Stimulated activated memory B cell treated with anti-CD40 and anti-IgM and Interleukin-4, amounts not matched to agents 10 μg/mL and 1 μg/mL and 100 μg/mL, for 72 hours (primary cell): ENCODE measurements around the gene MANBA.
"Not testable (repeated sequence)": the region's sequence is repeated elsewhere in the genome, so short reads cannot be mapped to it uniquely, and the experiment has no call there.

Experiments
- ATAC-seq: fragments of 150-1000 bp; cut with Tn5 transposase; 2 replicates; pipeline ENCODE4 v1.10.0; 2021
- H3K27ac Mint-ChIP-seq: one replicate; pipeline ENCODE4 v1.8.0; 2022; ENCODE audit warnings: mild to moderate bottlenecking, mixed read lengths
- H3K27me3 Mint-ChIP-seq: one replicate; pipeline ENCODE4 v1.8.0; 2022; ENCODE audit warnings: mixed read lengths
- H3K36me3 Mint-ChIP-seq: one replicate; pipeline ENCODE4 v1.8.0; 2022; ENCODE audit warnings: mixed read lengths
- H3K4me1 Mint-ChIP-seq: one replicate; pipeline ENCODE4 v1.8.0; 2022; ENCODE audit warnings: mixed read lengths
- H3K4me3 Mint-ChIP-seq: one replicate; pipeline ENCODE4 v1.8.0; 2022; ENCODE audit warnings: mild to moderate bottlenecking, moderate library complexity, mixed read lengths
- H3K9me3 Mint-ChIP-seq: one replicate; pipeline ENCODE4 v1.8.0; 2022; ENCODE audit warnings: mixed read lengths

MANBA gene

GRCh38 chr4:102738802-102739201 is 22.0 kb downstream of the MANBA start:
- not testable (repeated sequence) for H3K27me3 Mint-ChIP-seq, H3K4me3 Mint-ChIP-seq, ATAC-seq
- H3K36me3 Mint-ChIP-seq, result peaks cover 76% of the 10 kb centered on the region
- peaks cover 81% of the 10 kb centered on the region for H3K4me1 Mint-ChIP-seq
- H3K27ac Mint-ChIP-seq, result peak overlapping the region; percentile 3
- H3K9me3 Mint-ChIP-seq, result peaks cover 14% of the 10 kb centered on the region

- peaks cover 73% of the 10 kb centered on the region for H3K4me1 Mint-ChIP-seq
- ATAC-seq, result no peak
- H3K36me3 Mint-ChIP-seq, result peaks cover 78% of the 10 kb centered on the region
Measured at GRCh38 chr4:102736636-102737549, 23.9 kb downstream of the MANBA start.

GRCh38 chr4:102735582-102735981 is 25.2 kb downstream of the MANBA start:
- no peak overlapping the region for H3K27ac Mint-ChIP-seq
- peaks cover 68% of the 10 kb centered on the region for H3K4me1 Mint-ChIP-seq
- H3K27me3 Mint-ChIP-seq, result no peaks in the 10 kb centered on the region
- no peak overlapping the region for H3K4me3 Mint-ChIP-seq
- H3K36me3 Mint-ChIP-seq, result peaks cover 78% of the 10 kb centered on the region
- peaks cover 19% of the 10 kb centered on the region for H3K9me3 Mint-ChIP-seq
- no peak for ATAC-seq

More at GRCh38 chr4:102736636-102737549, 23.9 kb downstream of the MANBA start:
- no peak overlapping the region for H3K4me3 Mint-ChIP-seq
- H3K9me3 Mint-ChIP-seq, result peaks cover 14% of the 10 kb centered on the region
- no peak overlapping the region for H3K27ac Mint-ChIP-seq
- H3K27me3 Mint-ChIP-seq, result no peaks in the 10 kb centered on the region

GRCh38 chr4:102734591-102735385 is 26.0 kb downstream of the MANBA start:
- Mint-ChIP-seq H3K27ac (peak overlapping the region; percentile 74), H3K9me3 (peaks cover 14% of the 10 kb centered on the region), H3K27me3 (no peaks in the 10 kb centered on the region), H3K4me3 (no peak overlapping the region), H3K36me3 (peaks cover 78% of the 10 kb centered on the region), H3K4me1 (peaks cover 60% of the 10 kb centered on the region)
- ATAC-seq, result peak; percentile 98

GRCh38 chr4:102734116-102734515 is 26.7 kb downstream of the MANBA start:
- no peaks in the 10 kb centered on the region for H3K27me3 Mint-ChIP-seq
- no peak overlapping the region for H3K4me3 Mint-ChIP-seq
- no peak for ATAC-seq
- H3K9me3 Mint-ChIP-seq, result peaks cover 12% of the 10 kb centered on the region
- H3K27ac Mint-ChIP-seq, result peak overlapping the region; percentile 74
- H3K36me3 Mint-ChIP-seq, result peaks cover 78% of the 10 kb centered on the region
- H3K4me1 Mint-ChIP-seq, result peaks cover 55% of the 10 kb centered on the region

GRCh38 chr4:102733084-102733483 is 27.7 kb downstream of the MANBA start:
- peaks cover 9% of the 10 kb centered on the region for H3K9me3 Mint-ChIP-seq
- H3K27ac Mint-ChIP-seq, result peak overlapping the region; percentile 74
- H3K36me3 Mint-ChIP-seq, result peaks cover 72% of the 10 kb centered on the region
- H3K27me3 Mint-ChIP-seq, result no peaks in the 10 kb centered on the region
- no peak for ATAC-seq
- H3K4me3 Mint-ChIP-seq, result no peak overlapping the region
- H3K4me1 Mint-ChIP-seq, result peaks cover 48% of the 10 kb centered on the region

GRCh38 chr4:102732678-102733077 is 28.1 kb downstream of the MANBA start:
- Mint-ChIP-seq H3K4me1 (peaks cover 46% of the 10 kb centered on the region), H3K27ac (no peak overlapping the region), H3K27me3 (no peaks in the 10 kb centered on the region), H3K9me3 (peaks cover 9% of the 10 kb centered on the region), H3K4me3 (no peak overlapping the region), H3K36me3 (peaks cover 71% of the 10 kb centered on the region)
- ATAC-seq, result no peak

- Mint-ChIP-seq H3K4me1 (peaks cover 44% of the 10 kb centered on the region), H3K9me3 (peaks cover 9% of the 10 kb centered on the region), H3K4me3 (no peak overlapping the region), H3K36me3 (peaks cover 71% of the 10 kb centered on the region), H3K27ac (no peak overlapping the region), H3K27me3 (no peaks in the 10 kb centered on the region)
- ATAC-seq, result no peak
Measured at GRCh38 chr4:102730968-102731533, 29.7 kb downstream of the MANBA start.

- peaks cover 29% of the 10 kb centered on the region for H3K4me1 Mint-ChIP-seq
- not testable (repeated sequence) for H3K27ac Mint-ChIP-seq
Measured at GRCh38 chr4:102729486-102729885, 31.3 kb downstream of the MANBA start.

GRCh38 chr4:102726919-102727318 is 33.8 kb downstream of the MANBA start:
- not testable (repeated sequence) for H3K27ac Mint-ChIP-seq, H3K9me3 Mint-ChIP-seq, ATAC-seq, H3K27me3 Mint-ChIP-seq, H3K4me3 Mint-ChIP-seq
- Mint-ChIP-seq H3K36me3 (peaks cover 71% of the 10 kb centered on the region), H3K4me1 (peaks cover 17% of the 10 kb centered on the region)

More at GRCh38 chr4:102729486-102729885, 31.3 kb downstream of the MANBA start:
- H3K9me3 Mint-ChIP-seq, H3K27me3 Mint-ChIP-seq, H3K4me3 Mint-ChIP-seq, ATAC-seq: not testable (repeated sequence)
- peaks cover 80% of the 10 kb centered on the region for H3K36me3 Mint-ChIP-seq

GRCh38 chr4:102726068-102726467 is 34.7 kb downstream of the MANBA start:
- Mint-ChIP-seq H3K4me1 (peaks cover 17% of the 10 kb centered on the region), H3K27me3 (no peaks in the 10 kb centered on the region), H3K9me3 (peaks cover 5% of the 10 kb centered on the region), H3K4me3 (no peak overlapping the region), H3K36me3 (peaks cover 71% of the 10 kb centered on the region), H3K27ac (no peak overlapping the region)
- no peak for ATAC-seq

GRCh38 chr4:102725229-102725628 is 35.5 kb downstream of the MANBA start:
- no peak for ATAC-seq
- Mint-ChIP-seq H3K36me3 (peaks cover 71% of the 10 kb centered on the region), H3K9me3 (no peaks in the 10 kb centered on the region), H3K27ac (no peak overlapping the region), H3K27me3 (no peaks in the 10 kb centered on the region), H3K4me1 (peaks cover 17% of the 10 kb centered on the region), H3K4me3 (no peak overlapping the region)

GRCh38 chr4:102723511-102723910 is 37.3 kb downstream of the MANBA start:
- peaks cover 77% of the 10 kb centered on the region for H3K36me3 Mint-ChIP-seq

GRCh38 chr4:102722740-102723139 is 38.0 kb downstream of the MANBA start:
- Mint-ChIP-seq H3K27me3 (no peaks in the 10 kb centered on the region), H3K9me3 (no peaks in the 10 kb centered on the region), H3K27ac (no peak overlapping the region), H3K4me1 (peaks cover 21% of the 10 kb centered on the region), H3K36me3 (peaks cover 79% of the 10 kb centered on the region), H3K4me3 (no peak overlapping the region)
- no peak for ATAC-seq

More at GRCh38 chr4:102723511-102723910, 37.3 kb downstream of the MANBA start:
- Mint-ChIP-seq H3K4me1 (peaks cover 19% of the 10 kb centered on the region), H3K4me3 (no peak overlapping the region), H3K9me3 (no peaks in the 10 kb centered on the region), H3K27me3 (no peaks in the 10 kb centered on the region), H3K27ac (no peak overlapping the region)
- ATAC-seq, result no peak
